Kidney tubule cell (primary cell): ENCODE measurements around the gene RARA.

Experiments used
- DNase-seq: peaks from one replicate; pipeline ENCODE4 v3.0.0-alpha.2; 2018; ENCODE audit warnings: low spot score

Gene RARA

DNA sequence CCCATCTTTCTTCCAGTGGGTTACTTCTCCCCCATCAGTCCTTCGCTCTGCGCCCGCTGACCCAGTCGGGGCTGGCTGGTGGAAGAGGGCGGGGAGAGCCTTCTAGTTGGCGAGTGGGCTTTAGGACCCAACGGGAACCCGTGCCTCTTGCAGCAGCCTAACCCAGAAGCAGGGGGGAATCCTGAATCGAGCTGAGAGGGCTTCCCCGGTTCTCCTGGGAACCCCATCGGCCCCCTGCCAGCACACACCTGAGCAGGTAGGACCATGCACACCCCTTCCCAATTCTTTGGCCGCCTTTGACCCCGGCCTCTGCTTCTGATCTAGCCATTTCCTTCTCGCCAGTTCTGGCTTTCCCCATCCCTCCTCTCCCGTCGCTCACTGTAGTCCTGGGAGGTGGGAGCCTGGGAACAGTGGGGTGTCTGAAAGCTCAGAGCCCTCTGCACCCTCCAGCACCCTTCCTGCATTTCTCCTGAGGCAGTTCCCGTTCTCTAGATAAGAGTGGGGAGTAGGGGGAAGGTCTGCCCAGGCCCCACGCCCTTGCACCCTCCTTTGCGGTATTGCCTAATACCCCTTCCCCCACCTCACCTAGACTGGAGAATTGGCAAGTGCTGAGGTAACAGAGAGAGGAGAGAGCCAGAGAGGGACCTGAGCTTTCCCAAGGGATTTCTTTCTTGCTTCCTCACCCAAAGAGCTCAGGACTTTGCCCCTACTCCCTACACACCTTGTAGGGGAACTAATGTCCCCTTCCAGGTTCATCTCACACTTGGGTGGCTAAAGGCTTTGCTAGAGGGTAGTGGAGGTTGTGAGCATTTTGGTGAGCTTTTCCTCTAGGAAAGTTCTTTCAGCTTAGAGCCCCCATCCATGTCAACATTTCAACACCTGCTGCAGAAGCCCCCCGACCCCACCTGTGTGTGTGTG lies at the start of gene RARA:
Gene RARA, plus strand, starts transcription at position 150 of the 918 bp plus-strand sequence. CDS start 22,039 bp downstream, outside the sequence.
- DNase-seq: peak; percentile 32

DNA sequence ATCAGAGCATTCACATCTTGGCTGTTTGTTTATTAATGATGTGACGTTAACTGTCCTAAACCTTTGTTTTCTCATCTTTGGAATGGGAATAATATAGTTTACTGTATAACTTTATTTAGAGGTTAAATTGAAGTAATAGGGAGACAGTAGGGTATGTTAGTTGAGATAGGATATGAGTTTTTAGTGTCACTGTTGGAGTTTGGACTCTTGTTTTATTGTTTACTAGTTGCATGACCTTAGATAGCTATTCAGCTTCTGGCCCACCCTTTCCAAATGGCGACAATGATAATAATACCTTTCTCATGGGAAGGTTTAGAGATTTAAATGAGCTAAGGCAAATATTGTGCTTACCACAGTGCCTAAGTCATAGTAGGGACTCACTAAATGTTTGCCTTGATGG lies 49.5 kb upstream of the RARA start:
- no peak for DNase-seq

DNA sequence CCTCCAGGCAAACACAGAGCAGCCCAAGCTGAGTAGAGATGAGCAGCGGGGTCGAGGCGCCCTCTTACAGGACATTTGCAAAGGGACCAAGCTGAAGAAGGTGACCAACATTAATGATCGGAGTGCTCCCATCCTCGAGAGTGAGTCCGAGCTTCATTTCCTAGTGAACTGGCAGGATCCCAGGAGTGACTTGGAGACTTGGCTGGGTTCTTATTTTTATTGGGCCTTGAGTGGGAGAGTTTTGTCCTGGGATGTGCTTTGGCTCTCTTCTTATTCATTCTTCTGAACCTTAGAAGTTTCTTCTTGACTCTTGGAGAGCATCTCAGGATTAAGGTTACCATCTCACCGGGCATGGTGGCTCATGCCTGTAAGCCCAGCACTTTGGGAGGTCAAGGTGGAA lies 48.5 kb upstream of the RARA start:
- DNase-seq: no peak

DNA sequence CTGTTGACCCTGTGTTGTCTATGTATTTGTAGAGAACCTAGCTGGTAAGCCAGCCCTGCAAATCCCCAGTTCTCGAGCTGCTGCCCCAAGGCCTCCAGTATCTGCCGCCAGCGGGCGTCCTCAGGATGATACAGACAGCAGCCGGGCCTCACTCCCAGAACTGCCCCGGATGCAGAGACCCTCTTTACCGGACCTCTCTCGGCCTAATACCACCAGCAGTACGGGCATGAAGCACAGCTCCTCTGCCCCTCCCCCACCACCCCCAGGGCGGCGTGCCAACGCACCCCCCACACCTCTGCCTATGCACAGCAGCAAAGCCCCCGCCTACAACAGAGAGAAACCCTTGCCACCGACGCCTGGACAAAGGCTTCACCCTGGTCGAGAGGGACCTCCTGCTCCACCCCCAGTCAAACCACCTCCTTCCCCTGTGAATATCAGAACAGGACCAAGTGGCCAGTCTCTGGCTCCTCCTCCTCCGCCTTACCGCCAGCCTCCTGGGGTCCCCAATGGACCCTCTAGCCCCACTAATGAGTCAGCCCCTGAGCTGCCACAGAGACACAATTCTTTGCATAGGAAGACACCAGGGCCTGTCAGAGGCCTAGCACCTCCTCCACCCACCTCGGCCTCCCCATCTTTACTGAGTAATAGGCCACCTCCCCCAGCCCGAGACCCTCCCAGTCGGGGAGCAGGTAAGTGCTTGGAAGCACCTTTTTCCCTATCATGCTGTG lies 44.4 kb upstream of the RARA start:
- no peak for DNase-seq

DNA sequence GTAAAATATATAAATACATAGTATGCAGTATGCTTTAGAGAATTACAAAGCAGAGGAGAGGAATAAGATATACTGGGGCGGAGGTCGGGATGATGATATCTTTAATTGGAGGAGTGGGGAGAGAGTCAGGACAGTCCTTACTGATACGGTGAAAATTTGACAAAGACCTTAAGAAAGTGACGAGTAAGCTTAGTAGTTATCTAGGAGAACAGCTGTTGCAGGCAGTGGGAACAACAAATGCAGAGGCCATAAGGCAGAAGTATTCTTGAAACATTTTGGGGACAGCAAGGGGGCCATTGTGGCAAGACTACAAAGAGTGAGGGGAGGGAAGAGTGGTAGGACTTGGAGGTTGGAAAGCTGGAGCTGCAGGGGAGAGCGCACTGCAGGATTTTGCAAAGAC lies 43.6 kb upstream of the RARA start:
- DNase-seq: no peak

DNA sequence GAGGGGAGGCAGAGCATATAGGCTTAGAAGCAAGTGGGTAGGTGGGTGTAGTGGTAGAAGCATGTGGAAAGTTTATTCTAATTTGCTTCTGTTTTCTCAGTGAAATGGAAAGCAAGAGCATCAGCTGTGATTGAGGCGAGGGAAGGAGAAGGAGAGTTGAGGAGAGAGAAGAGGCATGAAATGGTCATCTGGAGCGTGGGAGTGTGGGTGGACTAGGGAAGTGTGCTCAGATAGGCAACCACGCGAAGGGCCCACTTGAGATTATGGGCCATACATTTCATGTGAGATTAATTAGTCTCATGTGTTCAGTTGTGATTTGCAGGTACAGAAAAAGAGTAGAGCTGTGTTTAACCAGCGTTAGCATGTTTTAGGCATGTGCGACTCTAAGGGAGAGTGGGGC lies 42.1 kb upstream of the RARA start:
- no peak for DNase-seq

DNA sequence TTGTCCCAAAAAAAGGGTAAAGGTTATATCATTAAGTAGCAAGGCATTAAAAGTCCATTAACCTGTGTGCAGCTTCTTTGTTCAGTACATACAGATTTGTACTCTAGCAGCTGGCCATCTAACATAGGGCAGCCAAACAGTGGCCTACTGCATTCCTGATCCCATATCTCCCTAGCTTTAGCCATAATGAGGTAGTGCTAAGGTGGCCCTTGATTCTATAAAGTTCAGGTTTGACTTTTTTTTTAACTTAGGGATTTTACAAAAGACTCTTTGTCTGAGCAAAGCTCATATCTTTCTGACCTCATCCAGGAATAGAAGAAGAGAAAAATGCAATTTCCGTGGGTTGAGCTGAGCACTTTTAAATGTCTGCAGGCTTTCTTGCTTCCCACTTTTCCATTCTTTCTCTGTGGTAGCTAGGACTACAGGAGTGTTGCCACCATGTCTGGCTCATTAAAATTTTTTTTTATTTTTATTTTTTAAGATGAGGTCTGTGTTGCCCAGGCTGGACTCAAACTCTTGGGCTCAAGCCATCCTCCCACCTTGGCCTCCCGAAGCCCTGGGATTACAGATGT lies 40.8 kb upstream of the RARA start:
- no peak for DNase-seq

DNA sequence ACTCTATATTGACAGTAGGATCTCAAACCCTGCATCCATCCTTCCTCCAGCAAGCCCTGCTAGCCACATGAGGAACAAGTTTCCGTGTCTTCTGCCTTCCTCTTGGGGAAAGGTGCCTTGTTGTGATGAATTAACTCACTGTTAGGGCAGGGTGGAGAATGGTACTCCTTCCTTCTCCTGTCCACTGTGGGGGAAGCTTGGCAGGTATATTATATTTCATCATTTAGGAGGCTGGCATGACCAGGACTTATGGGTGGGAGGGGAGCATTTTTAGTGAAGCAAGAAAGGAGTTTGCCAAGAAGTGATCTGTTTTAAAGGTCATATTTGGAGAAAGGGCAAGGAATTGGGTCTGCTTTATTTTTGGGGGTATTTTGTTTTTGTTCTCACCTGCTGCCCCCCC lies 30.6 kb upstream of the RARA start:
- no peak for DNase-seq

DNA sequence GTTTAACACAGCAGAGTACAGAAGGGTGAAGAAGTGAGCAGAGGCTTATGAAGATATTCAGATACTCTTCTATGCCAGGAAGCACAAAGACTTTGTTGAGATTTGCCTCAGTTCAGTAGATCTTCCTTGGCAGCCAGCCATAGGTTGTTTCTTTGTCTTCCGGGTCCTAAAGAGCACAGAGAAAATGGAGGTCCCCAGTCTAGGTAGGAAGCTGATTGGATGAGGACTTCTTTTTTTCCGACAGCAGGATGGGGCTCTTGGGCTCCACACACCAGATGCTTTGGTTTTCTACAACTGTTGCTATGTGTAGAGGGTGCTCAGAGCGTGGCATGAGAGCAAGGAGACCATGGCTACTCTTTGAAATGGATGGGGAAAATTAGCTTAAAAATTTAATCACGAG lies 29.6 kb upstream of the RARA start:
- no peak for DNase-seq

DNA sequence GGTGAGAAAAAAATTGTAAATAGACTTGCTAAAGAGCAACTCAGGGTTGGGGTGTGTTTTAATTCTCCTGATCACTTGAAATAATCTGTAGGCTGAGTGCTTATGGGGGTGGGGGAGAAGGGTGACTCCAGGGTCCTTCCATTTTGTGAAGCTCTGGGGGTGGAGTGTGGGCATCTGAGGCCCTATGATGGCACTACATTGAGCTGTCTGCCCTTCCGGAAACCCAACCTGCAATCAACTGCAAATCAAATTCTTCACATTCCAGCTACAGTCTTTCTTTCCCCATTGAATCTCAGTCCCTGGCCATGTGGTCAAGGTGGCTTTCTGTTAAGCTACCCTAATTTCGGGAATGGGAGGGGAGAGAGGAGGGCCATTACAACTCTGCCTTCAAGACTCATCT lies 27.3 kb upstream of the RARA start:
- DNase-seq: peak; percentile 59

DNA sequence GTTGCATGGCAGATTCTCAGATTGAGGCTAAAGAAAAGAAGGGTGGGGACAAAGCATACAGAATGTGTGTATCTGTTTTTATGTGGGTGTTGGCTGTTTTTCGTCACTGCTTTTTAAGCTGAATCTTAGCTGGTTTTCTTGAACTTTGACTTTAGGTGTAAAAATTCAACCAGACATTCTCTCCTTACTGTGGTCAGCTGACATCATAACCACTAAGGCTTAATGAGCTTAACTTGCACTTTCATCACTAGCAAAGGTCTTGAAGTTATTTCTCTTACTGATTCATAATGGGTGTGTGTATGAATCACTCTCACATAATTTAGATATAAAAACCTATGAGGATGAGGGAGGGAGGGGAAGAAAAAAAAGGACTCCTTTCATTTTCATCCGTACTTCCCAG lies 25.3 kb upstream of the RARA start:
- peak; percentile 96 for DNase-seq

DNA sequence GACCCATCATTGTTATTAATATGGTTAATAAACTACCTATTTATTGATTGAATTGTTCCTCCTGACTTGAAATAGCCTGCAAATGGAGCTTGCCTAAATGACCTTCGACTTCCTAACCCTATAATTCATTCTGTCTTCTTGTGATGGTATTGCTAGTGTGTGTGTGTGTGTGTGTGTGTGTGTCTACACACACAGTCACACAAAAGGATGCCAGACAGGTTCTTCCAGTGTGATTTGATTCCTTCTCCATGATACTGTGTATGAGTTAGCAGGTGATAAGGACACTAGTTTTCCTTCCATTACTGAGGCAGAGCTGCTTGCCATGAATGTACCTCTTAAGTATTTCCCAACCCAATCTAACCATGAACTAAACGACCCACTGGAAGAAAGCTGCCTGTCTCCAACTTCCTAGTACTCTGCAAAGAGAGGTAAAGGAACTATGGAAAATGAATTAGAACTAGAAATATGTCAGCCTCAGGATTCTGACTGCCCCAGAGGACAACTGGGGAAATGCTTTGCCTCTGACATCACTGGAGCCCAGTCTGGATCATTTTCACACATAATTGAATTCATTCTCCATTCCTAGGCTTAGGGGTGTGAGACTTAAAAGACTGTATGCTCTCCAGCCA lies 24.8 kb upstream of the RARA start:
- peak; percentile 80 for DNase-seq

DNA sequence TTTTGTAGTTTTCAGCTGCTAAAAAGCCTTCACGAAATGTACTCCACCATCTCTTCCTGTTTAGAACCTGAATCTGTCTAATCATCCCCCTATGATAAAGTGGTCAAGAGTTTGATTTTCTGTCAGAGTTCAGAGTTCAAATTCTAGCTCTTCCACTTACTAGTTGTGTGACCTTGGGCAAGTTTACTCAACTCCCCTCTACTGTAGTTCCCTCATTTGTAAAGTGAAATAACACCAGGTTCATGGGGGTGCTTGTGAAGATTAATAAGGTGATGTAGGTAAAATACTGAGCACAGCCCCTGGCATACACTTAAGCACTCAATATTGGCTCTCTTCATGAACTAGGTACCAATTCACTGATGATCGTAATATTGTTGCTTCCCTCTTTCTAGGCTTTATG lies 22.5 kb upstream of the RARA start:
- no peak for DNase-seq

DNA sequence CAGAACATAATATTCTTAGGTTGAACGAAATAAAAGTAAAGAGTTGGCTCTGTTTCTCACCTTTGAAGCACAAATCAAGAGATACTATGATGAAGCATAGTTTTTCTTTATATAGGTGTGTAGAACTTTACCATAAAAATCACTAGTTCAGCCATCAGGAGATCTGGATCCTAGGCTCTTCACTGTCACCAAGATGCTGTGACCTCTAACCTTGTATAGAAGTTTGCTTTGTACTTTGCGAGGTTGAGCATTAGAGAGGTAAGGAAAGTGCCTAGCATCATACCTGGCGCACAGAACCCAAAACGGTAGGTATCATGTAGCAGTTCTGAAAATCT lies 21.9 kb upstream of the RARA start:
- no peak for DNase-seq

DNA sequence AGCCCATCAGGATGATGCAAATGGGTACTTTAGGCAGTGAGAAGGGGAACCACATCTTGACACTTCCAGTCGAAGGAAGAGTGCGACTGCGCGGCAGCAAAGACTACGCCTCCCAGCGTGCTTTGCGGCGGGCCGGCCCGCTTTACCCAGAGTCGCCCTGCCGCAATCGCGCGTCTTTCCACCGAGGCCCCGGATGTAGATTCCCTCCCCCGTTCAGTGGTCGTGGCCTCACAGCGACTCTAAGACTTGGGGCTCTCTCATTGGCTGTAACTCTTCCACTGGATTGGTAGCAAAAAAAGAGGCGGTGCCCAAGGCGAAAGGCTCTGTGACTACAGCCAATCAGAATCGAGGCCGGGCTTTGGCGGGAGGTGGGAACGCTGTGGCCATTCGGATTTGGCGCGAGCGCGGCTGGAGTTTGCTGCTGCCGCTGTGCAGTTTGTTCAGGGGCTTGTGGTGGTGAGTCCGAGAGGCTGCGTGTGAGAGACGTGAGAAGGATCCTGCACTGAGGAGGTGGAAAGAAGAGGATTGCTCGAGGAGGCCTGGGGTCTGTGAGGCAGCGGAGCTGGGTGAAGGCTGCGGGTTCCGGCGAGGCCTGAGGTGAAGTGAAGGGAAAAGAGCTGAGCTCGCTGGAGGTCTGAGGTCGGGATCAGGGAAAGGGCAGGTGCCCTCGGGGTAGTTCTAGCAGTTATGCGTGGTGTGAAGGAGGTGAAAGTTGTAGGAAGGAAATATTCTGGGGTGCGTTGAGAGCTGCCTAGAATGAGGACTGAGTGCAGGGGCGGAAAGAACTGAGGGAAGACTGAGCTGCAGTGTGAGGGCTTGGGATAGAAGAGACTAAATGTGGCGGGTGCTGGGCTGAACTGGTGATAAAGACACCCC lies 21.2 kb upstream of the RARA start, which contains the start of gene CDC6:
Gene CDC6, plus strand, starts transcription at position 386 of the 876 bp plus-strand sequence. CDS start 1,542 bp downstream, outside the sequence.
- peak; percentile 99 for DNase-seq

DNA sequence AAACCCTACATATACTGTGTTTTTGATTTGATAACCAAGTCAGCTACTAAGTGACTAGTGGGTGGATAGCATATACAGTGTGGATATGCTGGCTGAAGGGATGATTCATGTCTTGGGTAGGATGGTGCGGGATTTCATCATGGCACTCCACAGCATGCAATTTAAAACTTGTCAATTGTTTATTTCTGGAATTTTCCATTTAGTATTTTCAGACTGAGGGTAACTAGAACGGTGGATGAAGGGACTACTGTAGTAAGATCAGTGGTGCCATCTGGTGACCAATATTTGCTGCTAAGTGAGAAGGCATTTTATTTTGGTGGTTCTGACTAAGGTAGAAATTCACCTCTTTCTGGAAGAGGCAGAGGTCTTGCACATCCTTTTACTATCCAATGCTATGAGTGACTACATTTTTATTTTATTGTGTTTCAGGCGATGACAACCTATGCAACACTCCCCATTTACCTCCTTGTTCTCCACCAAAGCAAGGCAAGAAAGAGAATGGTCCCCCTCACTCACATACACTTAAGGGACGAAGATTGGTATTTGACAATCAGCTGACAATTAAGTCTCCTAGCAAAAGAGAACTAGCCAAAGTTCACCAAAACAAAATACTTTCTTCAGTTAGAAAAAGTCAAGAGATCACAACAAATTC lies 18.2 kb upstream of the RARA start:
- peak; percentile 81 for DNase-seq

DNA sequence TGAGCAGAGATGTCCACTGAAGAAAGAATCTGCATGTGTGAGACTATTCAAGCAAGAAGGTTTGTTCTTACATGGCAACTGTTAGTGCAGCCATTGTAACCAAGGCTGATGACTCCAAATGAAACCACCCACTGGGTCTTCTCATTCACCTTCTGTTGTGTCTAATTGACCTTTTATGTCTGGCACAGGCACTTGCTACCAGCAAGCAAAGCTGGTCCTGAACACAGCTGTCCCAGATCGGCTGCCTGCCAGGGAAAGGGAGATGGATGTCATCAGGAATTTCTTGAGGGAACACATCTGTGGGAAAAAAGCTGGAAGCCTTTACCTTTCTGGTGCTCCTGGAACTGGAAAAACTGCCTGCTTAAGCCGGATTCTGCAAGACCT lies 17.7 kb upstream of the RARA start:
- no peak for DNase-seq

DNA sequence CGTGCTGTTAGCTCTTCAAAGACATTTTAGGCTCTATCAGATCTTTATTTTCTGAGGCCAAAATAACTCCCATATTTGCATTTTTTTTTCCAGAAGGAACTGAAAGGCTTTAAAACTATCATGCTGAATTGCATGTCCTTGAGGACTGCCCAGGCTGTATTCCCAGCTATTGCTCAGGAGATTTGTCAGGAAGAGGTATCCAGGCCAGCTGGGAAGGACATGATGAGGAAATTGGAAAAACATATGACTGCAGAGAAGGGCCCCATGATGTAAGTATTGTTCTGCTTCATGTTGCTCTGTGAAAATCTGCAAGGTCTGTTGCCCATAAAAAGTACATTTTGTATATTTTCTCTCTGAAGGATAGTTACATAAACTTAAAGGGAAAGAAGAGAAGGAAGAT lies 15.6 kb upstream of the RARA start:
- DNase-seq: no peak

DNA sequence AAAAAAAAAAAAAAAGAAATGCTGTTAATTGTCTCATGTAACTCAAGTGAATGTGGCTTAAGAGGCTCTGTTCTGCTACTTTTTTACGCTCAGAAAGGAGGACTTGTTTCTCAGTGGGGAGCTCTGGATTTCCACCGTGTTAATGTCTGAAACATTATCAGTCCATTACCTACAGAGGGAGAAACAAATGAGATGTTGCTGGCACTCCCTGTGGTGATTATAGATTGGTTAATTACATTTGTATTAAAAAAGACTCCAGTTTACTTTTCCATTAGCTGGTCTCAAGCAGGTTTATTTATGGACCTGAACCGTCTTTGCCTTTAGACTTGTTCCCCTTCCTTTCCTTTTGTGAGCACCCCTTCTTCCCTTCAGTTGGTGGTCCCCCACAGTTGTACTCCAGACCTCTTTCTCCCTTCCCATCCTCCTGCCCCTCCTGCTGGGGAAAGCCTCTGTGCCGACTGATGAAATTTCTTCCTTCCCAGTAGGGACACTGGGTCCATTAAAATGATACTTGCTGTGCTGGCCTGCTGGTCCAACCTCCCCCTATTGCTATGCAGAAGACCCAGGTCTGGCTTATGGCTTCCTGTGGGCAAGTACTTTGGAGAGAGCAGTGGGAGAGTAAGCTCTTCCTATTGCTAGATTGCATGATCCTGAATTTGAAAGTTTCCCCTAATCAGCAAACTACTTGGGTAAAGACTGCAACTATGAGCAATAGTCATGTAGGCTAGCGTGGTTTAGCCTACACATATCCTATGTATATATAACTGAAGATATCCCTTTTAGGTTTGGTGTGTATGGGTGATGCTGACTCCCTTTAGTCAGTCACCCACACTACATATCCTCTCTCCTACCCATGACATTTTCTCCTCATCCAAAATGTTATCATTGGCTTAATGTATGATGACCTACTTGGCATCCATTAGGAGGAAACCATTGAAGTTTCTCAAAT lies 13.2 kb upstream of the RARA start:
- no peak for DNase-seq

DNA sequence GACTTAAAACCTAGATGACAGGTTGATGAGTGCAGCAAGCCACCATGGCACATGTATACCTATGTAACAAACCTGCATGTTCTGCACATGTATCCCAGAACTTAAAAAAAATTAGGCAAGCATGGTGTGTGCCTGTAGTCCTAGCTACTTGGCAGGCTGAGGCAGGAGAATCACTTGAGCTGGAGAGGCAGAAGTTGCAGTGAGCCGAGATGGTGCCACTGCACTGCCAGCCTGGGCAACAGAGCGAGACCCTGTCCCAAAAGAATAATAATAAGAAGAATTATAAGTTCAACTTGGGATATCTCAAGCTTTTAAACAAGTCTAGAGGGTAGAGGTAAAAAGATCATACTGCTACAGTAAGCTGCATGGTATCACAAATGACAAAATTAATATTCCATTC lies 11.5 kb upstream of the RARA start:
- no peak for DNase-seq
